ENCODE results near the gene WDR72.

WDR72 gene

GRCh38 chr15:53648934-53649333, 110.5 kb downstream of the WDR72 start:
- Histone ChIP-seq H3K27ac (ENCODE audit: low read depth, low read length) (no peak overlapping the region), H3K4me3 (ENCODE audit: low read depth in 1 of 2, low read length in 2 of 2) (no peak overlapping the region), H3K36me3 (ENCODE audit: insufficient read depth, low read length) (no peaks in the 10 kb centered on the region), H3K9me3 (ENCODE audit: low read length) (no peaks in the 10 kb centered on the region), H3K4me1 (ENCODE audit: insufficient read depth, low read length) (no peaks in the 10 kb centered on the region), H3K9ac (ENCODE audit: low read length) (no peak overlapping the region), H3K27me3 (ENCODE audit: control insufficient read depth in 1 of 2, insufficient read depth in 2 of 2, low read length in 2 of 2) (no peaks in the 10 kb centered on the region)

- no peaks in the 10 kb centered on the region for H3K36me3 ChIP-seq (ENCODE audit: insufficient read depth, low read length)
- H3K9me3 ChIP-seq (ENCODE audit: low read length) = no peaks in the 10 kb centered on the region
- no peak overlapping the region for H3K4me3 ChIP-seq (ENCODE audit: low read depth in 1 of 2, low read length in 2 of 2)
- no peaks in the 10 kb centered on the region for H3K27me3 ChIP-seq (ENCODE audit: control insufficient read depth in 1 of 2, insufficient read depth in 2 of 2, low read length in 2 of 2)
- no peaks in the 10 kb centered on the region for H3K4me1 ChIP-seq (ENCODE audit: insufficient read depth, low read length)
- no peak overlapping the region for H3K9ac ChIP-seq (ENCODE audit: low read length)
- no peak overlapping the region for H3K27ac ChIP-seq (ENCODE audit: low read depth, low read length)
Measured at GRCh38 chr15:53644660-53645059, 114.8 kb downstream of the WDR72 start.

GRCh38 chr15:53634517-53635106, 124.9 kb downstream of the WDR72 start:
- H3K27ac ChIP-seq (ENCODE audit: low read depth, low read length) = no peak overlapping the region
- H3K36me3 ChIP-seq (ENCODE audit: insufficient read depth, low read length) = no peaks in the 10 kb centered on the region
- H3K27me3 ChIP-seq (ENCODE audit: control insufficient read depth in 1 of 2, insufficient read depth in 2 of 2, low read length in 2 of 2) = no peaks in the 10 kb centered on the region
- no peak overlapping the region for H3K4me3 ChIP-seq (ENCODE audit: low read depth in 1 of 2, low read length in 2 of 2)
- no peaks in the 10 kb centered on the region for H3K9me3 ChIP-seq (ENCODE audit: low read length)
- no peak overlapping the region for H3K9ac ChIP-seq (ENCODE audit: low read length)
- no peaks in the 10 kb centered on the region for H3K4me1 ChIP-seq (ENCODE audit: insufficient read depth, low read length)

DNA sequence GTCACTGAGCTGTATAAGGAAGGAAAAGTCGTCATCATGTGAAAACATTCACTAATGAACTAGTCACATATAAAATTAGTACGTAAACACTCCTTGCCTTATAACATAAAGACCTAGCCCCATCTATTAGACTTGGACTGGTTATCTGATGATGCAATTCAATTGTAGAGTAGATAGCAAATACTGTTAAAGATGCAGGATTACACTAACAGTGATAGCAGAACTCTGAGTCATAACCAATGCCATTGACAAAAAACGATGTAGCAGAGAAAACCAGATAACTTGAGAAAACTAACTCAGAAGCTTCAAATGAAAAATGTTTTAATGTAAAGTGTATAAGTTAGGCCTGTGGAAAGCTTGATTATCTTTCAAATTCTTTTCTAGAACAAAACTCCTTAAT, 132.2 kb downstream of the WDR72 start:
- Histone ChIP-seq H3K27me3 (ENCODE audit: control insufficient read depth in 1 of 2, insufficient read depth in 2 of 2, low read length in 2 of 2) (no peaks in the 10 kb centered on the region), H3K4me3 (ENCODE audit: low read depth in 1 of 2, low read length in 2 of 2) (no peak overlapping the region), H3K9ac (ENCODE audit: low read length) (no peak overlapping the region), H3K9me3 (ENCODE audit: low read length) (no peaks in the 10 kb centered on the region), H3K36me3 (ENCODE audit: insufficient read depth, low read length) (no peaks in the 10 kb centered on the region), H3K4me1 (ENCODE audit: insufficient read depth, low read length) (no peaks in the 10 kb centered on the region), H3K27ac (ENCODE audit: low read depth, low read length) (no peak overlapping the region)

- no peaks in the 10 kb centered on the region for H3K4me1 ChIP-seq (ENCODE audit: insufficient read depth, low read length)
- H3K9ac ChIP-seq (ENCODE audit: low read length) = no peak overlapping the region
- no peak overlapping the region for H3K4me3 ChIP-seq (ENCODE audit: low read depth in 1 of 2, low read length in 2 of 2)
- no peaks in the 10 kb centered on the region for H3K9me3 ChIP-seq (ENCODE audit: low read length)
- H3K36me3 ChIP-seq (ENCODE audit: insufficient read depth, low read length) = no peaks in the 10 kb centered on the region
- no peak overlapping the region for H3K27ac ChIP-seq (ENCODE audit: low read depth, low read length)
- no peaks in the 10 kb centered on the region for H3K27me3 ChIP-seq (ENCODE audit: control insufficient read depth in 1 of 2, insufficient read depth in 2 of 2, low read length in 2 of 2)
Measured at GRCh38 chr15:53625962-53626845, 133.3 kb downstream of the WDR72 start.

DNA sequence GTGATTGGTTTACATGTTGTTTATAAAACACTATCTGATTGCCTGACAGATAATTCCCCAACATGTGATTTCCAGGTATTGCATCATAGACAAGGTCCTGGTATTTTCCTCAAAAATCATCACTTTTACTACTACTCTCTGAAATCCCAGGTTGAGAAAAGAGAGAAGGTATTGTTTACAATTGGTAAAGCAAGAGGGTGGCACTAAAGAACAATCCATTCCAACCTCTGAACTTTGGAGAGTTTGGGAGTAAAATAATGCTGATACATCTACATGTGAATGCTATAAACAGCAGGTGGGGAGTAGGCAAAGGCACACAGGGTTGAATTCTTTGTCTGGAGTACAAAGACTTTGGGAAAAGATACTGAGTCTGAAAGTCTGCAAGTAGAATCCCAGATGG, 134.2 kb downstream of the WDR72 start:
- H3K4me1 ChIP-seq (ENCODE audit: insufficient read depth, low read length) = no peaks in the 10 kb centered on the region
- no peaks in the 10 kb centered on the region for H3K27me3 ChIP-seq (ENCODE audit: control insufficient read depth in 1 of 2, insufficient read depth in 2 of 2, low read length in 2 of 2)
- H3K36me3 ChIP-seq (ENCODE audit: insufficient read depth, low read length) = no peaks in the 10 kb centered on the region
- no peak overlapping the region for H3K9ac ChIP-seq (ENCODE audit: low read length)
- no peak overlapping the region for H3K27ac ChIP-seq (ENCODE audit: low read depth, low read length)
- H3K9me3 ChIP-seq (ENCODE audit: low read length) = no peaks in the 10 kb centered on the region
- H3K4me3 ChIP-seq (ENCODE audit: low read depth in 1 of 2, low read length in 2 of 2) = no peak overlapping the region

DNA sequence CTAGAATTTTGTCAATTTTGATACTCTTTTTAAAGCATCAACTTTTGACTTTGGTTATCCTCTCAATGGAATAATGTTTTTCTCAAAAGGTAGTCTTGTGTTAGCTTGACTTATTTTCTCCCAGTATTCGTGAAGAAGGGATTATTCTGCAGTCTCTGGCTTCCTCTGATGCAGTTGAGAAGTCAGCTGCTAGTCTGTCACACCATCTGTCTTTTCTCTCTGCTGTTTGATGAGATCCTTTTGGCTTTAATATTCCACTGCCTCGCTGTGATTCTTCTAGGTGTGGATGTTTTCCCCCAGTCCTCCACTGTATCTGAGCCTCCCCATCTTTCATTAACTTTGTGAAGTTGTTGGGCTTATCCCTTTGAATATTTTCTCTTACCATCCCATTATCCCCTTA, 141.0 kb downstream of the WDR72 start:
- Histone ChIP-seq H3K4me3 (ENCODE audit: low read depth in 1 of 2, low read length in 2 of 2) (no peak overlapping the region), H3K27ac (ENCODE audit: low read depth, low read length) (no peak overlapping the region), H3K36me3 (ENCODE audit: insufficient read depth, low read length) (no peaks in the 10 kb centered on the region), H3K9me3 (ENCODE audit: low read length) (no peaks in the 10 kb centered on the region), H3K27me3 (ENCODE audit: control insufficient read depth in 1 of 2, insufficient read depth in 2 of 2, low read length in 2 of 2) (no peaks in the 10 kb centered on the region), H3K9ac (ENCODE audit: low read length) (no peak overlapping the region), H3K4me1 (ENCODE audit: insufficient read depth, low read length) (no peaks in the 10 kb centered on the region)

DNA sequence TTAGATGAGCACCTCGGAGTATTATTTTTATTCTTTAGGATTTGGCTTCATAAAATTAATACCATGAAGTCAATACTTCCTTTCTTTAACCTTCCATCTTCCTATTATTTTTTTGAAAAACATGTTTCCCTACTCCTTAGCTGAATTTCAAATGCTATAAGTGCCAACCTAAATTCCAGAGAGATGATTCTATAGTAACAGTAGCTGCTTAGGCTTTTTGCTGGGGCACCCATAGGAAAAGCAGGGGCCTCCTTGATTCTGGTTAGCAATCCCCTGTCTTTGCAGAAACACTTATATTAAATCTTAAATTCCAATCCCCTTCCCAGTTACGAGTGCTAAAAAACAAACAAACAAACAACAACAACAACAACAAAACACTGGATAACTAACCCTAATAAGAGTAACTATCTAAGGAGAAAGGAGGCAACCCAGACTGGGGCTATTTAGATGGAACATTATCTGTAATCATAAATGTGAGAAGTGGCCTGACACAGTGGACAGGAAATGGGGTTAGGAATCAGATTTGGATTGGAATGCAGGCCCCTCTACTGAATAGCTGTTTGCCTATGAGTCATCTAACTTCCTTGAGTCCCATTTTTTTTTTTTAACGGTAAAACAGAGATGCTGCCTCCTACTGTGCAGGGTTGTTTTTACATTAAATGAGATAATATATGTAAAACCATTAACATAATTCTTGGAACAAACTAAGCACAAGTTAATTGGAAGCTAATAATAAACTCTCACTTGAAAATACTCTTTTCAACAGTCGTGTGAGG, 148.1 kb downstream of the WDR72 start:
- Histone ChIP-seq H3K9ac (ENCODE audit: low read length) (no peak overlapping the region), H3K27ac (ENCODE audit: low read depth, low read length) (no peak overlapping the region), H3K36me3 (ENCODE audit: insufficient read depth, low read length) (no peaks in the 10 kb centered on the region), H3K9me3 (ENCODE audit: low read length) (no peaks in the 10 kb centered on the region), H3K27me3 (ENCODE audit: control insufficient read depth in 1 of 2, insufficient read depth in 2 of 2, low read length in 2 of 2) (no peaks in the 10 kb centered on the region), H3K4me3 (ENCODE audit: low read depth in 1 of 2, low read length in 2 of 2) (no peak overlapping the region), H3K4me1 (ENCODE audit: insufficient read depth, low read length) (no peaks in the 10 kb centered on the region)

- no peaks in the 10 kb centered on the region for H3K27me3 ChIP-seq (ENCODE audit: control insufficient read depth in 1 of 2, insufficient read depth in 2 of 2, low read length in 2 of 2)
- H3K4me3 ChIP-seq (ENCODE audit: low read depth in 1 of 2, low read length in 2 of 2) = no peak overlapping the region
- no peak overlapping the region for H3K27ac ChIP-seq (ENCODE audit: low read depth, low read length)
- no peaks in the 10 kb centered on the region for H3K4me1 ChIP-seq (ENCODE audit: insufficient read depth, low read length)
- no peaks in the 10 kb centered on the region for H3K36me3 ChIP-seq (ENCODE audit: insufficient read depth, low read length)
- H3K9ac ChIP-seq (ENCODE audit: low read length) = no peak overlapping the region
- H3K9me3 ChIP-seq (ENCODE audit: low read length) = no peaks in the 10 kb centered on the region
Measured at GRCh38 chr15:53591041-53591440, 168.4 kb downstream of the WDR72 start.

GRCh38 chr15:53590380-53590779, 169.1 kb downstream of the WDR72 start:
- Histone ChIP-seq H3K9me3 (ENCODE audit: low read length) (no peaks in the 10 kb centered on the region), H3K4me3 (ENCODE audit: low read depth in 1 of 2, low read length in 2 of 2) (no peak overlapping the region), H3K9ac (ENCODE audit: low read length) (no peak overlapping the region), H3K4me1 (ENCODE audit: insufficient read depth, low read length) (no peaks in the 10 kb centered on the region), H3K27ac (ENCODE audit: low read depth, low read length) (no peak overlapping the region), H3K27me3 (ENCODE audit: control insufficient read depth in 1 of 2, insufficient read depth in 2 of 2, low read length in 2 of 2) (no peaks in the 10 kb centered on the region), H3K36me3 (ENCODE audit: insufficient read depth, low read length) (no peaks in the 10 kb centered on the region)

GRCh38 chr15:53589520-53590057, 169.9 kb downstream of the WDR72 start:
- H3K9ac ChIP-seq (ENCODE audit: low read length) = no peak overlapping the region
- no peaks in the 10 kb centered on the region for H3K4me1 ChIP-seq (ENCODE audit: insufficient read depth, low read length)
- no peaks in the 10 kb centered on the region for H3K27me3 ChIP-seq (ENCODE audit: control insufficient read depth in 1 of 2, insufficient read depth in 2 of 2, low read length in 2 of 2)
- H3K4me3 ChIP-seq (ENCODE audit: low read depth in 1 of 2, low read length in 2 of 2) = no peak overlapping the region
- H3K27ac ChIP-seq (ENCODE audit: low read depth, low read length) = no peak overlapping the region
- H3K36me3 ChIP-seq (ENCODE audit: insufficient read depth, low read length) = no peaks in the 10 kb centered on the region
- H3K9me3 ChIP-seq (ENCODE audit: low read length) = no peaks in the 10 kb centered on the region

Data from muscle layer of colon (tissue), 2 donors.